K562 treated with DMSO at 1 percent for 48 hours (cell line): Measurements from ENCODE around the gene GABRB2. TPM values are rescaled to one million over a fixed set of nuclear protein-coding genes. Genes with fewer than 3 reads are reported as not detected.

Source experiments
- total RNA-seq: library from RNA; unstranded; fragments of 300-600 nt; gene quantifications from 2 replicates; pipeline ENCODE4 v1.2.3, GENCODE V29; 2022; ENCODE audit warnings: low replicate concordance; ENCODE audit errors: extremely low read depth

GABRB2 gene
- not detected in 2 replicates for total RNA-seq

DNA sequence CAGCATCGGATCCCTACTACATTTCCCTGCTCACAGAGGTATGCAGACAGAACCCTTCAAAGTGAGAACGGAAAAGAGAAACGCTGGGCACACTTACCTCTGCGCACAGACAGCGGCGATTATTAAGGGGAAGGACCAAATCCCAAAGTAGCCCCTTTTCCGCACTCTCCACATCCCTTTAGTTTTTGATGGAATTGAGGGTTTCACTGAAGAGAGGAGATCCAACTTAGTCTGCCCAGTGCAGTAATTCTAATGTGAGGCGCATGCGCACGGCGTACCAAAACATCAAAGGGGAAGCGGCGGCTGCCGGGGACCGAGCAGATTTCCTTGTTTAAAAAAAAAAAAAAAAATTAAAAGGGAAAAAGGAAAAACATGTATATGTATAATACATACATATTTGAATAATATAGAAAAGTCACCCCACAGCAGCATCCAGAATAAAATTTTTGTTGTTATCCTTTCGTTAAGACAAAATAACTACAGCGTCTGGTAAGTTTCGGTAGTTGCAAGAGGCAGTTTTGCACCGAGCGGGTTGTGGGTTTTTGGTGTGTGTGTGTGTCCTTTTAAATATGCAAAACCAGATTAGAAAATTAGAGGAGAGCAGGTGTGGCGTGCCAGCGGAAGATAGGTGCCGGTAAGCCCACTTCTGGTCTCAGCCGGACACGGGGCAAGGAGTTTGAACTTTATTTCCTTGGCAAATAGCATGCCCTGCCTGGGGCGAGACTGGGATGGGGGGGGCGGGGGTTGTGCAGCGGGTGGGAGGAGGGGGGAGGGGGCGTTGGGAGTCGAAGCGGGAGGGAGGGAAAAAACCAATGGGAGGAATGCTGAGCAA lies at the start of gene GABRB2:
GABRB2 (minus strand) TSS at position 256 of the 832 bp plus-strand sequence; CDS start at position 174, 82 bp downstream.

Other genes with a start within 250 kb of the GABRB2 start
- not detected in 2 replicates for gene GABRA6, start 139.0 kb upstream of the GABRB2 start, total RNA-seq